HG02885 (cell line): ENCODE results near the gene DMXL2.
"Not testable (repeated sequence)": the region's sequence is repeated elsewhere in the genome, so short reads cannot be mapped to it uniquely, and the experiment has no call there.

ENCODE experiments used
- ATAC-seq: cut with Tn5 transposase; IDR thresholded peaks from one replicate; pipeline ENCODE4 v1.9.1; 2021; ENCODE audit warnings: mild to moderate bottlenecking; ENCODE audit not compliant: unreplicated experiment, poor library complexity

The DMXL2 gene

DNA sequence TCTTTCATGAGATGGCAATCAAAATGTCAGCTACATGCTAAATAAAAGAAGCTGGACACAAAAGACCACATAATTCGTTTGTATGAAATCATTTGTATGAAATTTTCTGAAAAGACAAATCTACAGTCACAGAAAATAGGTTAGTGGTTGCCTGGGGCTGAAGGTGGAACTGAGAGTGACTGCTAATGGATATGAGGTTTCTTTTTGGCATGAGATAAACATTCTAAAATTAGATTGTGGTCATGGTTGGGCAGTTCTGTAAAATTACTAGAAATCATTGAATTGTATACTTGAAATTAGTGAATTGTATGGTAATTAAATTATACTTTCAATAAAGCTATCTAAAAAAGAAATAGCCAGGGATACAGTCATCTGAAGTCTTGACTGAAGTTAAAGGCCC, 2.7 kb upstream of the DMXL2 start:
- peak; percentile 29 for ATAC-seq

DNA sequence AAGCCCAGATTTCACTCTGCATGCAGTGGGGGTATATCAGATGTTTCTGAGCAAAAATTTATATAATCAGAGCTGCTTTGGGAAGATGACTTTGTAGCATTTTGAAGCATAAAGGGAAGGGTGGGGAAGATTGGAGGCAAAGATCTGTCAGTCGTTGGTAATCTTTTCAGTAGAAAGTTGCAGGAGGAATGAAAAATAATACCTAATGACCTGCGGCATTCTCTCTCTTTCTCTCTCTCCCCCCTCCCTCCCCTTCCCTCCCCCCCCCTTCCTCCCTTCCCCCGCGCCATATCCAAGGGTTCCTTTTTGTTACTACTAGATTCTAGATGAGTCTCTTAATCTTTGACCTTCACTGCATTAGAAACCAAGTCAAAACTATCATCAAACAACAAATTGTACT, 1.5 kb upstream of the DMXL2 start:
- ATAC-seq, result no peak

- no peak for ATAC-seq
Observed at GRCh38 chr15:51623386-51623938, 891 bp upstream of the DMXL2 start.

DNA sequence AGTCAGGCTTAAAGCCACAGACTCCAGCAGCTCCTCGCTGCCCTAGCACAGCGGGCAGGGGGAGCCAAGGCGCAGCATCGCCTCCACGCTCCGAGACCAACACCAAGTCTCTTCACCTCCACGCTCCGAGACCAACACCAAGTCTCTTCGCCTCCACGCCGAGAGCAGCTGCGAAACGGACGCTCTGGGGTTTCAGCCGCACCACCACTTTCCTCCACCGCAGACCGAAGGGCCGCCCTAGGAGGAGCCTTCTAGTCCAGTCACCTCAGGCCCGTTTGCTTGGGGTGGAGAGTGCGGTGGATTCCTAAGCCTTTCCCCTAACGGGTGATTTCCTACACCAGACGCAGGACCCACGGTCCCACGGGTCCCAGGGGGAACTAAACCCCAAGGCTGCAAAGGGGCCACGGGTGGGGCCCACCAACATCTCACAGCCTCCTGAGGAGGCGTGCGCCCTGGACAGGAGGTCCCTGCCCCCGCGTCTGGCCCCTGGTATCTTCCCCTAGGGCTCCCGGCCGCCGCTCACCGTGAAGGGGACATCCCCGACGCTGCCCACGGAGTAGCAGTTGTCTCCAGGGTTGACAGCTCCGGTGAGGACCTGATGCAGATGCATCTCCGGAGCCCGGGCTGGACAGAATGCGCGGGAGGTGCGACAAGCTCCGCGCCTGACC, 501 bp downstream of the DMXL2 start:
- peak; percentile 50 for ATAC-seq

GRCh38 chr15:51621155-51621765, 1.3 kb downstream of the DMXL2 start:
- no peak for ATAC-seq

DNA sequence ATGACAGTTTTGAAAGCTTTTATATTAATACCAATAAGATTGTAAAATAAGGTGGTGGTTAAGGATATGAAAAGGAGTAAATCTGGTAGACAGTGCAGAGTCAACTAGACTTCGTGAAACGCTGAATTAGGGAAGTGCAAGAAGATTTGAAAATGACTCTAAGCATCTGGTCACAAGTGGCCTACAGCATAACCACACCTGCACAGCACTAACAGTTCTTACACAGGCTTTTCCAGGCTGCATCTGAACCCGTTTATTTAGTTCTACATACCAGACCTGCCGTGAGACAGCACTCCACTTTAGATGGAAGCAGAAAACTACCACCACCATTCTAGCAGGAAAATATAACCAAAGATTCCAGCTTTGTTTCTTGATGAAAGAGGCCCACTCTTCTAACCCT, 1.9 kb downstream of the DMXL2 start:
- peak; percentile 52 for ATAC-seq

DNA sequence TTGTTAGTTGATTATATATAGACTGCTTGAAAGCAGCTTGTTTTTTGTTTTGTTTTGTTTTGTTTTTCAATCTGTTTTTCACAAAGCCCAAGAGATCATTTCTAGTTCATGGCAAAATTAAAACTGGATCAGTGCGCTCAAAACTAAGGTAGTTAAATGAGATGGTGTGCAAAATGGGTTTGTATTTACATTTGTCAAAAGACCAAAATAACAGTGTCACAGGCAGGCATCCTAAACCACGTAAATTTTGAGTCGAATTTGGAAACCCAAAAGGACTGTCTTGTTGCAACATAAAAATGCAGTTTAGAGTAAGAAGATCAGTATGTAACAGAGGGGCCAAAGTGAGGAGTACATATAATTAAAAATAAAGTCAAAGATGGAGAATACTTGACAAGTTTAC, 2.4 kb downstream of the DMXL2 start:
- ATAC-seq, result no peak

DNA sequence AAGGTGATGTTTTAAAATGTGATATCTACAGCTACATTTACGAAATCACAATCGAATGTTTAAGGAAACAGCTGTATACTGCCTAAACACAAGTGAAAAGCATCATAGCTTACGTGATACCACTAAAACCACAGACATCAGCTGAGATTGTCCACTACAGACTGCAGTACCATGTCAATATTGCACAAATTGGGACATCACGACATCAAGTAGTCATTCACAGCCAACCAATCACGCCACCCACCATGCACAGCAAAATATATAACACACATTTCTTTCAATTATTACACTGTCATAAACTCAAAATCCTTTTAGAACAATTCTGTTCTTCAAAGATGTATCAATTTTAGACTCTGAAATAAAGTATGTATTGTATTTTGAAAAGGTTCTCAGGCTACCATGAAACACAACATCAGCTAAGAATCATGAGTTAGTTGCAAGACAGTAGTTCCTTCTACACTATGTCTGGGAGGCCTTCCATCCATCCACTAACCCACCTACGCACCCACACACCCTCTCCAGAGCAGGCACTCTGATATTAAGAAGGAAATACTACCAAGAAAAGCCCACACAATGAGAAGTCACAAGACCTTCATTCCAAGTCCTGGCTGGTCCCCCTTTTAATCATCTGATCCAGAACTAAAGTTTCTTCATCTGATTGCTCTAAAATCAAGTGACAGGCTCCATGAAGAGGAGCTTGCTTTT, 3.1 kb downstream of the DMXL2 start:
- no peak for ATAC-seq

DNA sequence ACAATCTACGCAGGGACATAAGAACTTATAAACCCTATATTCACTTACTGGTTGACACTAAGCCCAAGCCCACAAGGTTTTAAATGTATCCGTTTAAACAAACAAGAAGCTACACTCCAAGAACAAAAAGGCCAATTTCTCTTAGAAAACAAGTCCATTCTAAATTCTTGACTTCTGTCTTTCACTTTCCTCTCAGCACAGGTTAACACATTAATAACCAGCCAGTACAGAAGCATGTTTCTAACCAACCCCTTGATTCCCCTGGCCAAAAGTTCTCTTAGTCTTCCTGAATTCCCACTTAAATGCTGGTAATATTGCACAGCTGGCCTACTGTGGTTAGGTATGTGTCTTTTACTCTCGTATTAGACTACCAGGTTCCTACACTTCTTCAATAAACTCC, 4.7 kb downstream of the DMXL2 start:
- no peak for ATAC-seq

GRCh38 chr15:51613951-51614350, 8.6 kb downstream of the DMXL2 start:
- ATAC-seq, result no peak

DNA sequence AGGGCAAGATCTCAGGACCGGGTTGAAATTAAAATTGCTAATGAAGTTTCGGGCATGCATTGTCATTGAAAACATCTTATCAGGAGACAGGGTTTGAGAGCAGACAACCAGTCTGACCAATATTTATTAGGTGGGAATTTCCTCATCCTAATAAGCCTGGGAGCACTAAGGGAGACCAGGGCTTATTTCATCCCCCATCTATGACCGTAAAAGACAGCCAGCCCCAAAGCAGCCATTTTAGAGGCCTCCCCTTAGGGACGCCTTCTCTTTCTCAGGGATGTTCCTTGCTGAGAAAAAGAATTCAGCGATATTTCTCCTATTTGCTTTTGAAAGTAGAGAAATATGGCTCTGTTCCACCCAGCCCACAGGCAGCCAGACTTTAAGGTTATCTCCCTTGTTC, 9.9 kb downstream of the DMXL2 start:
- ATAC-seq, result not testable (repeated sequence)

DNA sequence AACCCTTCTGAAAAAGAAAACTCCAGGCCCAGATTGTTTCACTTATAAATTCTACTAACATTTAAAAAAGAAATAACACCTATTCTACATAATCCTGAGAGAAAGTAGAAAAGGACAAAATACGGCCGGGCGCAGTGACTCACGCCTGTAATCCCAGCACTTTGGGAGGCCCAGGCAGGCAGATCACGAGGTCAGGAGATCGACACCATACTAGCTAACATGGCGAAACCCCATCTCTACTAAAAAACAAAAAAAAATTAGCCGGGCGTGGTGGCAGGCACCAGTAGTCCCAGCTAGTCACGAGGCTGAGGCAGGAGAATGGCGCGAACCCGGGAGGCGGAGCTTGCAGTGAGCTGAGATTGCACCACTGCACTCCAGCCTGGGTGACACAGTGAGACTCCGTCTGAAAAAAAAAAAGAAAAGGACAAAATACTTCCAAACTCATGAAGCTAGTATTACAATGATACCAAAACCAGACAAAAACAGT, 19.1 kb downstream of the DMXL2 start:
- not testable (repeated sequence) for ATAC-seq

DNA sequence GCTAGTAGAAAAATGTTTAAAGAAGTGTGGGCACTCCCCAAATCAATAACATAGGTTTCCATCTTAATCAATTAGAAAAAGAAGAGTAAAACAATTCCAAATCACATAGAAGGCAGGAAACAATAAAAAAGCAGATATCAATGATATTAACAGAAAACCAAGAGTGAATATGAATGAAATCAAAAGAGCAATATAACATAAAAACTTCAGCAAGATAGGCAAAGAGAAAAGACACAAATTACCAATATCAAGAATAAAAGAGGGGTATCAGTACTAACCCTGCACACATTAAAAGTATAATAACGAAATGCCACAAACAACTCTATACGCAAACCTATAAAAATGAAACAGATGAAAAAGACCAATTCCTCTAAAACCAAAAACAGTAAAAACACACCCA, 19.6 kb downstream of the DMXL2 start:
- ATAC-seq, result no peak

GRCh38 chr15:51602484-51602883, 20.1 kb downstream of the DMXL2 start:
- no peak for ATAC-seq

DNA sequence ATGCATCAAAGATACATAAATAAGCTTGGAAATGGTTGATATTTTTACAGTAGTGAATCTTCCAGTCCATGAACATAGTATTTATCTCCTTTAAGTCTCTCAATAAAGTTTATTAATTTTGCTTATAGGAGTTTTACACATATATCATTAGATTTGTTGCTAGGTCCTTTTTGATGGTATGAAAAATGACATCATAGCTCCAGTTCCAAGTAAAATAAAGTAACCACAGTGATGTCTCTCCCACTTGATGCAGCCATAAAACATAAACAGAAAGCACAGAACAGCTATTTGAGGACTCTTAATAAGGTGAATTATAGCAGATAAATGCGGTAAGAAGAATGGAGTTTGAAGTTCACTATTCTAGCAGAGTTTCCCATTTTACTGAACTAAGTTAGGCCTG, 20.8 kb downstream of the DMXL2 start:
- no peak for ATAC-seq

DNA sequence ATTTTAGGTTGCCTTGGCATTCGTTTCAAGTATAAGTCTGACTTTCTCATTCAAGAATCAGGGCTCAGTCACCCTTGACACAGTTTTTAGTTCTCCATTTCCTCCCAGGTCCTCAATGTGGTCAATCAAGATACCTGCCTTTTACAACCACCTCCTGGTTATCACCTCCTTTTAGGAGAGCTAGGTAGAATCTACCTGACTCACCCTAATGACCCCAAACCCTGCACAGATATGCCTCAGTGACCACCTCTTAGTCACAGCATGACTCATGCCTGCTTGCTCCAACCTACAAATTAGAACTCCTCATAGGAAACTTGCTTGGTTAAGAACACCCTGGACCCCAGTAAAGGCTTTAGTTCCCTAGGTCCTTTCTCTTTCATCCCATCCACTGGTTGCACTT, 22.5 kb downstream of the DMXL2 start:
- no peak for ATAC-seq

DNA sequence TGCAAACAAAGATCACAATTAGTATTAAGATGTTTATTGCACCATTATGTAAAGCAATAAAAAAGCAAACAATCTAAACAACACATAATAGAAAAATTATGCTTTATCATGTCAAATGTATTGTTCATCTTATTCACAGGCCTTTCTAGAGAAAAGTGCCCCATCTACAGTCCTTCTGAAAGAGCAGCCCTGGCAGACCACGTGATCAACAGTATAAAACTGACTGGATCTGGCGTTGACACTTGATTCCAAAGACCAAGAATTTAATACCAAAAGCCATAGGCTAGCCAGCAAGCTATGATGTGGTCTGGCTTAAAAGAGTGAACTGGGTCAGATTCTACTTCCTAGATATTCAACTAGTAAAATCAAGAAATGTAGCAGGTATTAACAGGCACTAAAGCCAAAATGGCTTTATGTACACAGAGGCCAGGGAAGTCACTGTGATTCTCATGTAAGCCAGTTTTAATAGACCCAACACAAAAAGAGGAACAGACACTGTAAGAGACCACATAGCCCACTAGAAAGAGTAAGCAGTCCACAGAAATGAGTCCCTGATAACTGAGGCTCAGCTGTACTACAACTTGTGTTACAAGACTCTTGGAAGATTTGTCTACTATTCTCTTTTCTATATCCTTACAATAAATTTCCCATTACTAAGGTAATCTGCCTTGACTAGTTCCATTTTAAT, 32.5 kb downstream of the DMXL2 start:
- no peak for ATAC-seq

- no peak for ATAC-seq
Observed at GRCh38 chr15:51588966-51589365, 33.6 kb downstream of the DMXL2 start.

- ATAC-seq, result no peak
Observed at GRCh38 chr15:51585986-51586385, 36.6 kb downstream of the DMXL2 start.

GRCh38 chr15:51580982-51581381, 41.6 kb downstream of the DMXL2 start:
- no peak for ATAC-seq

- ATAC-seq, result no peak
Observed at GRCh38 chr15:51580385-51580784, 42.2 kb downstream of the DMXL2 start.
